Activated T-helper 17 cell treated with anti-CD3 and anti-CD28 coated beads, Interleukin-2, amount 50 U/mL, for 72 hours (primary cell): ENCODE data around the gene HOXA10. TPM values are rescaled to one million over a fixed set of nuclear protein-coding genes. Genes with fewer than 3 reads are reported as not detected.

Experiments
- ATAC-seq: fragments of 150-1000 bp; cut with Tn5 transposase; replicated peaks from 2 replicates; pipeline ENCODE4 v1.10.0; 2021; ENCODE audit warnings: mild to moderate bottlenecking, moderate library complexity
- H3K27ac Mint-ChIP-seq: one replicate; pipeline ENCODE4 v1.8.0; 2022; ENCODE audit warnings: mixed read lengths
- H3K27me3 Mint-ChIP-seq: one replicate; pipeline ENCODE4 v1.8.0; 2022; ENCODE audit warnings: mixed read lengths
- H3K36me3 Mint-ChIP-seq: one replicate; pipeline ENCODE4 v1.8.0; 2022; ENCODE audit warnings: low read depth, mild to moderate bottlenecking, mixed read lengths
- H3K4me1 Mint-ChIP-seq: one replicate; pipeline ENCODE4 v1.8.0; 2022; ENCODE audit warnings: mixed read lengths
- H3K4me3 Mint-ChIP-seq: one replicate; pipeline ENCODE4 v1.8.0; 2022; ENCODE audit warnings: mild to moderate bottlenecking, mixed read lengths
- H3K9me3 Mint-ChIP-seq: one replicate; pipeline ENCODE4 v1.8.0; 2022; ENCODE audit warnings: mixed read lengths
- total RNA-seq, 2 donors: library from RNA; stranded (reverse); gene quantifications; one replicate each; pipeline ENCODE4 v1.2.3, GENCODE V29; 2022

Gene HOXA10
- total RNA-seq, 2 donors from 2014 or later = not detected

- peak overlapping the region; percentile 72 for H3K4me3 Mint-ChIP-seq
- H3K9me3 Mint-ChIP-seq = no peaks in the 10 kb centered on the region
- peaks cover 16% of the 10 kb centered on the region for H3K36me3 Mint-ChIP-seq
- peaks cover 68% of the 10 kb centered on the region for H3K27me3 Mint-ChIP-seq
- ATAC-seq = no peak
- H3K4me1 Mint-ChIP-seq = peaks cover 22% of the 10 kb centered on the region
- H3K27ac Mint-ChIP-seq = no peak overlapping the region
Observed at GRCh38 chr7:27155816-27156507, 18.2 kb downstream of the HOXA10 start.

- peak overlapping the region; percentile 72 for H3K4me3 Mint-ChIP-seq
- H3K4me1 Mint-ChIP-seq = peaks cover 22% of the 10 kb centered on the region
- H3K27ac Mint-ChIP-seq = no peak overlapping the region
- H3K36me3 Mint-ChIP-seq = peaks cover 16% of the 10 kb centered on the region
- H3K27me3 Mint-ChIP-seq = peaks cover 70% of the 10 kb centered on the region
- no peak for ATAC-seq
- no peaks in the 10 kb centered on the region for H3K9me3 Mint-ChIP-seq
Observed at GRCh38 chr7:27154901-27155815, 19.0 kb downstream of the HOXA10 start.

- Mint-ChIP-seq H3K36me3 (peaks cover 16% of the 10 kb centered on the region), H3K27ac (no peak overlapping the region), H3K27me3 (peaks cover 69% of the 10 kb centered on the region), H3K9me3 (no peaks in the 10 kb centered on the region), H3K4me1 (peaks cover 22% of the 10 kb centered on the region), H3K4me3 (peak overlapping the region; percentile 72)
- no peak for ATAC-seq
Observed at GRCh38 chr7:27154369-27154768, 19.8 kb downstream of the HOXA10 start.

GRCh38 chr7:27153526-27153925 is 20.6 kb downstream of the HOXA10 start:
- no peak for ATAC-seq

GRCh38 chr7:27152816-27153442 is 21.2 kb downstream of the HOXA10 start:
- peaks cover 12% of the 10 kb centered on the region for H3K36me3 Mint-ChIP-seq
- H3K27ac Mint-ChIP-seq = no peak overlapping the region
- no peaks in the 10 kb centered on the region for H3K9me3 Mint-ChIP-seq
- no peak overlapping the region for H3K4me3 Mint-ChIP-seq
- no peak for ATAC-seq
- H3K27me3 Mint-ChIP-seq = peaks cover 64% of the 10 kb centered on the region
- H3K4me1 Mint-ChIP-seq = peaks cover 18% of the 10 kb centered on the region

More at GRCh38 chr7:27153526-27153925, 20.6 kb downstream of the HOXA10 start:
- no peak overlapping the region for H3K27ac Mint-ChIP-seq
- H3K4me3 Mint-ChIP-seq = peak overlapping the region; percentile 72
- no peaks in the 10 kb centered on the region for H3K9me3 Mint-ChIP-seq
- H3K36me3 Mint-ChIP-seq = peaks cover 16% of the 10 kb centered on the region
- H3K4me1 Mint-ChIP-seq = peaks cover 22% of the 10 kb centered on the region
- peaks cover 63% of the 10 kb centered on the region for H3K27me3 Mint-ChIP-seq

- Mint-ChIP-seq H3K27me3 (peaks cover 59% of the 10 kb centered on the region), H3K9me3 (no peaks in the 10 kb centered on the region), H3K4me1 (peaks cover 16% of the 10 kb centered on the region), H3K36me3 (peaks cover 11% of the 10 kb centered on the region), H3K27ac (no peak within 1 kb of the TSS), H3K4me3 (peak within 1 kb of the TSS; percentile 68)
- ATAC-seq = no peak
Observed at GRCh38 chr7:27151931-27152815, 21.9 kb downstream of the HOXA10 start, which contains the start of gene HOXA3. TSS of gene HOXA3 (minus strand) at chr7:27152583. CDS start at chr7:27110640, 41,943 bp downstream.

GRCh38 chr7:27151341-27151930 is 22.7 kb downstream of the HOXA10 start:
- H3K4me3 Mint-ChIP-seq = peak overlapping the region; percentile 68
- peaks cover 11% of the 10 kb centered on the region for H3K36me3 Mint-ChIP-seq
- H3K9me3 Mint-ChIP-seq = no peaks in the 10 kb centered on the region
- peaks cover 62% of the 10 kb centered on the region for H3K27me3 Mint-ChIP-seq
- peaks cover 16% of the 10 kb centered on the region for H3K4me1 Mint-ChIP-seq
- ATAC-seq = no peak
- no peak overlapping the region for H3K27ac Mint-ChIP-seq

GRCh38 chr7:27150568-27151340 is 23.4 kb downstream of the HOXA10 start:
- H3K4me3 Mint-ChIP-seq = peak overlapping the region; percentile 68
- peak; percentile 88 for ATAC-seq
- peaks cover 66% of the 10 kb centered on the region for H3K27me3 Mint-ChIP-seq
- H3K4me1 Mint-ChIP-seq = peaks cover 16% of the 10 kb centered on the region
- peaks cover 11% of the 10 kb centered on the region for H3K36me3 Mint-ChIP-seq
- no peaks in the 10 kb centered on the region for H3K9me3 Mint-ChIP-seq
- no peak overlapping the region for H3K27ac Mint-ChIP-seq

GRCh38 chr7:27149842-27150567 is 24.1 kb downstream of the HOXA10 start:
- Mint-ChIP-seq H3K9me3 (no peaks in the 10 kb centered on the region), H3K27ac (no peak overlapping the region), H3K4me1 (peaks cover 15% of the 10 kb centered on the region), H3K4me3 (peak overlapping the region; percentile 68), H3K36me3 (peaks cover 10% of the 10 kb centered on the region), H3K27me3 (peaks cover 65% of the 10 kb centered on the region)
- no peak for ATAC-seq

GRCh38 chr7:27148756-27149641 is 25.1 kb downstream of the HOXA10 start:
- H3K27me3 Mint-ChIP-seq = peaks cover 57% of the 10 kb centered on the region
- ATAC-seq = no peak
- H3K4me3 Mint-ChIP-seq = no peak overlapping the region
- peaks cover 5% of the 10 kb centered on the region for H3K36me3 Mint-ChIP-seq
- H3K9me3 Mint-ChIP-seq = no peaks in the 10 kb centered on the region
- H3K27ac Mint-ChIP-seq = no peak overlapping the region
- peaks cover 7% of the 10 kb centered on the region for H3K4me1 Mint-ChIP-seq

GRCh38 chr7:27148031-27148755 is 25.9 kb downstream of the HOXA10 start:
- H3K4me1 Mint-ChIP-seq = peaks cover 7% of the 10 kb centered on the region
- H3K4me3 Mint-ChIP-seq = peak overlapping the region; percentile 38
- H3K9me3 Mint-ChIP-seq = no peaks in the 10 kb centered on the region
- peaks cover 49% of the 10 kb centered on the region for H3K27me3 Mint-ChIP-seq
- ATAC-seq = no peak
- no peaks in the 10 kb centered on the region for H3K36me3 Mint-ChIP-seq
- H3K27ac Mint-ChIP-seq = no peak overlapping the region
